NCI-H146 (cell line): Measurements from ENCODE around the gene LCMT1.

Source experiments
- DNase-seq: peaks from one replicate; lab custom pipeline; 2025; lab: John Stamatoyannopoulos, UW

The LCMT1 gene

DNA sequence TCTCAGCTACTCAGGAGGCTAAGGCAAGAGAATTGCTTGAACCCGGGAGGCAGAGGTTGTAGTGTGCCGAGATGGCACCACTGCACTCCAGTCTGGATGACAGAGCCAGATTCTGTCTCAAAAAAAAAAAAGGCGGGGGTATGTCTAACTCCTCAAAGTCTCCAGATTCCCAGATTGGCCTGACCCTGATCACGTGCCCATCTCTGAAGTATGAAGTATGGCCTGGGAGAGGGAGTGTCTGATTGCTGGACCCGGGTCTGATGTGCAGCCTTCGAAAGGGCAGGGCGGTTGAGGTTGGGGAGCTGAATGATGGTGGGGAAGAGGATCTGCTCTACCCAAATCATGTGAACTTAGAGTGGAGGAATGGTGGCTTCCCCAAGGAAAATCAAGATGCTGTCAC is 87.9 kb downstream of the LCMT1 start:
- no peak for DNase-seq

DNA sequence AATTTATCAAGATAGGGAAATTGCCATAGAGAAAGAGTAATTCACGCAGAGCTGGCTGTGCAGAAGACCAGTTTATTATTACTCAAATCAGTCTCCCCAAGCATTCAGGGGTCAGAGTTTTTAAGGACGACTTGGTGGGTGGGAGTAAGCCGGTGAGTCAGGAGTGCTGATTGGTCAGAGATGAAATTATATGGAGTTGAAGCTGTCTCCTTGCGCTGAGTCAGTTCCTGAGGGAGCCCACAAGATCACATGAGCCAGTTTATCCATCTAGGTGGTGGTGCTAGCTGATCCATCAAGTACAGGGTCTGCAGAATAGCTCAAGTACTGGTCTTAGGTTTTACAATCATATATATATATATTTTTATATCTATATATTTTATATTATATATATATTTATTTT is 99.2 kb downstream of the LCMT1 start:
- DNase-seq = no peak

DNA sequence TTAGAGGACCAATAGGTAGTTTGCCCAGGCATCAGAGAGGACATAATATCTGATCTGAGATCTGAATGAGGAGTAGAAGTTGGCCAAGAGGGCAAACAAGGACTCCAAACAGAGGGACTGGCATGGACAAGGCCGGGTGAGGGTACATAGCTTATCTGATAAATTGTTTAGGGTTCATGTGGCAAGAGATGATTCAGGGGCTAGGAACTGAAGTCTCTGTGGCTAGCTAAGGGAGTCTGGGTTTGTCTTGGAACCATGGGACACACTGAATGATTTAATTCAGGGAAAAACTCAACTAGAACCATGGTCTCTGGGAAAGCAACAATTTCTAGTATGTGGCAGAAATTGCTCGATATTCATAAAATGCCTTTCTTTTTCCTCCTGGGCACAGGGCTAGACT is 101.1 kb downstream of the LCMT1 start:
- no peak for DNase-seq

DNA sequence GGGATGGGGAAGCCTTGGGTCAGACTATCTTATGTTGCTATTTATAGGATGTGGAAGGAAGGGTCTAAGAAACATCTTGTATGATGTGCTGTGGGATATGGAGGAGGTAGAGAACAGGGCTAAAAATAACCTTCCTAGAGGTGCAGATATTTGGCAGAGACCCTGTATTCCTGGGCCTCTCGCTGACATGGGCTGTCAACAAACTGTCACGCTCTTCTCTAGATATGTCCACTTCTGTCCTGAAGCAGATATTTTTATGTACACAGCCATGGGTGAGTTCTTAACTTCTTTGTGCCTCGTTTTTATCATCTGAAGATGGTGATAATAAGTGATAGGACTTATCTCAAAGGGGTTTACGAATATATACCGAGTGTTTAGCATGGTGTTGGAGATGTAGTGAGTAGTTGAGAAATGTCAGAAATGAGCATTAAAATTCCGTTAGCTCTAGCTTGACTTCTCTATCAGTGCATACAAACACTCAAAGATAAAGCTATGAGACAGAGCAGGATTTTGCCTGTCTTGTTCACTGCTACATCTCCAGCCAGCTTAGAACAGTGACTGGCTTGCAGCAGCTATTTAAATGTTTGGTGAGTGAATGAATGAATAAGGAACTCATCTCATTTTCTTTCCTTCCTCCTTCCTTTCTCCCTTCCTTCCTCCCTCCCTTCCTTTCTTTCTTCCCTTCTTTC is 102.3 kb downstream of the LCMT1 start:
- no peak for DNase-seq

DNA sequence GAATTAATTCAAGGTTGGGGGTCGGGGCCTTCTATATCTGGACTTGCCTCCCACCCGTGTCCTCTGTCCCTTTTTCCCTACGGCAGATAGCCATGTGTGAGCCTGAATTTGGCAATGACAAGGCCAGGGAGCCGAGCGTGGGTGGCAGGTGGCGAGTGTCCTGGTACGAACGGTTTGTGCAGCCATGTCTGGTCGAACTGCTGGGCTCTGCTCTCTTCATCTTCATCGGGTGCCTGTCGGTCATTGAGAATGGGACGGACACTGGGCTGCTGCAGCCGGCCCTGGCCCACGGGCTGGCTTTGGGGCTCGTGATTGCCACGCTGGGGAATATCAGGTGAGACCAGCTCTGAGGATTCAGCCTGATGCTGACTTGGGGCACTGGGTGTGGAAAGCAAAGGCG is 105.6 kb downstream of the LCMT1 start:
- no peak for DNase-seq

DNA sequence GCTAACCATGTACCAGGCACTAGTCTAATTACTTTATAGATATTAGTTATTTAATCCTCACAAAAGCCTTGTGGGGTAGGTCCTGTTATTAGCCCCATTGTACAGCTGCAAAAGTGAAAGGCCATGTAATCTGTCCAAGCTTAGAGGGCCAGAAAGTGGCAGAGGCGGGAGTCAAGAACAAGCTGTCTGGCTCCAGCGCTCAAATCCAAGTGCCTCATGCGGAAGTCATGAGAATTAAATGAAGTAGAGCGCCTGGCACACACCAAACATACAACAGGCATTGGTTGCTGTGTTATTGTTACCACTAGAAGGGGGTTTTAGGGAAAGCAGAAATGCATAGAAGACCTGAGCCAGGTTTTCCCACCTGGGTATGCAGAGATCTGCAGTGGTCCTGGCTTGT is 106.4 kb downstream of the LCMT1 start:
- DNase-seq = no peak

DNA sequence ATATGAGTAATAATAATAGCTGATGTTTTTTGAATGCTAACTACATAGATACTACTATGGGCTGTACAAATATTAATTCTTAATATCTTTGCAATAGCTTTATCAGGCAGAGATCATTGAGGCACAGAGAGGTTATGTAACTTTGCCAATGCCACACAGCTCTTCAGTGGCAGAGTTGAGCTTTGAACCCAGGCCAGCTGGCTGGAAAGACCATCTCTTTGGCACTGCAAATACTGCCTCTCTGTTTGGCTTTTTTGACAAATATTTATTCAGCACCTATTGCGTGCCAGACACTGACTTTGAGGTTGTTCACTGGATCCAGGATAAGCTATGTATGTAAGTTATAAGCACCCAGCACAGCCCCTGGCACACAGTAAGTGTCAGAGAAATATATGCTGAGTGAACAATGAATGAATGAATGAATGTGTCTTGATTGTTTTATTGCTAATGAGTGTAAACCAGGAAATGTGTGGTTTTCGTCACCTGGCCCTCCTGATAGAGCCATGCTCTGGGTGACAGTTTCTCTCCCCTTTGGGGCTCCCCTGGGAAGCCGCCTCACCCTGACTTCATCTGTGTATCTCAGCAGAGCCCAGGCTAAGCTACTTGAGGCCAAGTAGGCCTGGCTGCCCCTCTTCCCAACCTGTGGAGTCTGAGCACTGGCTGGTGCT is 107.7 kb downstream of the LCMT1 start:
- DNase-seq = no peak

DNA sequence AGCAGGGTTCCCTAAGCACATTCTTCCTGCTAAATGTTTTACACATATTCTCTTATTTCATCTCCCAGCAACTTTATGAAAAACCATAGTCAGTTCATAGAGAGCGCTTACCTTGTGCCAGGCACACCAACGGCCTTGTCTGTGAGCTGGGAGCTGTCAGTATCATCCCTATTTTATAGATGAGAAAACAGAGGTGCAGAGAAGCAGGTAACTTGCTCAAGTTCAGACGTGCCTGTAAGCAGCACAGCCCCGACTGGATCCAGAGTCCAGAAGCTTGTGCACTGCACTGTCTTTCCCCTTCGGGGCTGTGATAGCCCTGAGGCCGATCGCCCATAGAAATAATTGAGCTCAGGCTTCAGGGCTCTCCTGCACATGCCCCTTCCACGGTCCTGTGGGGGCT is 111.4 kb downstream of the LCMT1 start:
- DNase-seq = no peak

DNA sequence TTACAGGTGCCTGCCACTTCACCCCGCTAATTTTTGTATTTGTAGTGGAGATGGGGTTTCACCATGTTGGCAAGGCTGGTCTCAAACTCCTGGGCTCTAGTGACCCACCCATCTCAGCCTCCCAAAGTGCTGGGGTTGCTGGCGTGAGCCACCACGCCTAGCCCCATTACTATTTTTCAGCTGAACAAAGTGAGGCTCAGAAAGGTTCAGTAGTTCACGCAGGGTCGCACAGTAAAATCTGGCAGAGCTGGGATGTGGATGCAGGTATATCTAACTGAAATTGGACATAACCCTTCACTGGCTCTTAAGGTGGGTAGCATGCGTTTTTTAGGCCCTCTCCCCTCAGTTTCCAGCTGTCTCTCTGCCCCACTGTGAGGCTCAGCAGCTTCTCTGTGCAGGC is 112.4 kb downstream of the LCMT1 start:
- DNase-seq = no peak

DNA sequence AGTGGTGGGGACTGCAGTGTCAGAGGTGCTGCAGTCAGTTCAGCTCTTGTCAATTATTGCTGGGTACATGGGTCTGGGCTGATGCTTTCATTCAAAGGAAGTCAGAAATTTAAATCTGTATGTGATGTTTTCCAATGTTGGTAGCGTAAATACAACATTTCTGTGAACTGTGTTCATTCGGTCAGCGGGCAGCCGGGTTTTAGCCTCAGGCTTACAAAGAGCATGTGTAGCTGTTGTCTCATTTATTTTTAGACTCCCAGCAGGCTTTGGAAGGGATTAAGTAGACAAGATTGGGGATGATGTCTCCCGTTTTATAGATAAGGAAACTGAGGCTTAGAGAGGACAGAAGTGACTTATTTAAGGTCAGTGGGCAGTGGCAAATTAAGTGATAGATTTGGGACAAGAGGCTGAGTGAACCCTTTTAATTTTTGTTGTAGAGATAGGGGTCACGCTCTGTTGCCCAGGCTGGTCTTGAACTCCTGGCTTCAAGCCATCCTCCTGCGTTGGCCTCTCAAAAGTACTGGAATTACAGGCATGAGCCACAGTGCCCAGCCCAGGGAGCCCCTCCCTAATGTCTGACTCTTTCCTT is 113.3 kb downstream of the LCMT1 start:
- DNase-seq = no peak
